Neural progenitor cell (in vitro differentiated cells): ENCODE data around the gene KLRB1.

ENCODE experiments used
- CTCF ChIP-seq: fragments of 200-600 bp; sonication (generic); IDR thresholded peaks from 2 replicates; pipeline ENCODE4 v1.5.1; 2017; ENCODE audit warnings: antibody characterized with exemption, mild to moderate bottlenecking
- EZH2 ChIP-seq: fragments of 200-600 bp; sonication (generic); IDR thresholded peaks from 2 replicates; pipeline ENCODE4 v1.6.1; 2017; ENCODE audit warnings: antibody characterized with exemption, mild to moderate bottlenecking, moderate library complexity
- EZH2phosphoT487 ChIP-seq: fragments of 200-600 bp; sonication (generic); IDR thresholded peaks from 2 replicates; pipeline ENCODE4 v1.6.1; 2017; ENCODE audit warnings: antibody characterized with exemption

- no peak for TF ChIP-seq CTCF
- no peak for TF ChIP-seq EZH2
- no peak for TF ChIP-seq EZH2phosphoT487
Observed at GRCh38 chr12:9587987-9588600, 19.6 kb downstream of the KLRB1 start.
